MCF 10A (cell line): ENCODE measurements around the gene ATP1A2. TPM values are rescaled to one million over a fixed set of nuclear protein-coding genes. Genes with fewer than 3 reads are reported as not detected.

Experiments used
- BruUV-seq: library from RNA; stranded (reverse); fragments of 400-500 nt; replicated peaks from 2 replicates; lab custom pipeline; 2021; lab: Mats Ljungman, UMichigan
- CTCF ChIA-PET: fragments of 300-600 bp; sonication (Branson Sonifier 250); formaldehyde crosslinking; extraction: SDS; loops from one replicate; lab custom pipeline; 2021; ENCODE audit warnings: antibody characterized with exemption, inconsistent platforms; lab: Yijun Ruan, JAX
- POLR2A ChIA-PET: fragments of 300-600, 350-650 bp; sonication (Branson Sonifier 250); formaldehyde crosslinking; extraction: SDS; loops from one replicate; lab custom pipeline; 2020; ENCODE audit warnings: antibody characterized with exemption, inconsistent platforms; lab: Yijun Ruan, JAX
- DNase-seq: peaks from one replicate; pipeline ENCODE4 v3.0.0-alpha.2; 2018; ENCODE audit not compliant: unreplicated experiment
- H3K27ac Mint-ChIP-seq: one replicate; pipeline ENCODE4 v1.8.0; 2022; ENCODE audit warnings: mild to moderate bottlenecking, low read depth, mixed read lengths; ENCODE audit not compliant: unreplicated experiment
- H3K27me3 Mint-ChIP-seq: one replicate; pipeline ENCODE4 v1.8.0; 2022; ENCODE audit warnings: mixed read lengths; ENCODE audit not compliant: insufficient read depth, unreplicated experiment
- H3K36me3 Mint-ChIP-seq: one replicate; pipeline ENCODE4 v1.8.0; 2022; ENCODE audit warnings: mild to moderate bottlenecking, moderate library complexity, mixed read lengths; ENCODE audit not compliant: insufficient read depth, unreplicated experiment
- H3K4me1 Mint-ChIP-seq: one replicate; pipeline ENCODE4 v1.8.0; 2022; ENCODE audit warnings: mixed read lengths; ENCODE audit not compliant: insufficient read depth, unreplicated experiment
- H3K4me3 Mint-ChIP-seq: one replicate; pipeline ENCODE4 v1.8.0; 2022; ENCODE audit warnings: mild to moderate bottlenecking, moderate library complexity, mixed read lengths; ENCODE audit not compliant: unreplicated experiment
- H3K9me3 Mint-ChIP-seq: one replicate; pipeline ENCODE4 v1.8.0; 2022; ENCODE audit warnings: mixed read lengths; ENCODE audit not compliant: unreplicated experiment
- CTCF ChIP-seq: fragments of 200-600 bp; IDR thresholded peaks from one replicate; pipeline ENCODE4 v1.8.0; 2022; ENCODE audit warnings: antibody characterized with exemption, mild to moderate bottlenecking; ENCODE audit not compliant: unreplicated experiment
- intact Hi-C: fragments of 100-400 bp; cut with micrococcal nuclease; formaldehyde crosslinking; loops from 2 replicates; pipeline ENCODE4 v1.14.1; 2022
- total RNA-seq: library from RNA; stranded (reverse); gene quantifications from 2 replicates; pipeline ENCODE4 v1.2.3, GENCODE V29; 2022

The ATP1A2 gene
- total RNA-seq, 1 experiment from 2014 or later, result not detected

GRCh38 chr1:160098852-160099561, 16.6 kb upstream of the ATP1A2 start:
- H3K27ac Mint-ChIP-seq, result no peak overlapping the region
- H3K4me3 Mint-ChIP-seq, result peak overlapping the region; percentile 81
- DNase-seq, result peak; percentile 96
- no TSS peak for BruUV-seq
- H3K36me3 Mint-ChIP-seq, result peaks cover 5% of the 10 kb centered on the region
- H3K4me1 Mint-ChIP-seq, result peaks cover 36% of the 10 kb centered on the region
- TF ChIP-seq CTCF, result no peak
- intact Hi-C loops, result loop anchor here (5.0 kb wide), 1 partner anchor 508 kb away; no protein-coding TSS in a partner anchor
- H3K27me3 Mint-ChIP-seq, result no peaks in the 10 kb centered on the region
- no peaks in the 10 kb centered on the region for H3K9me3 Mint-ChIP-seq
- ChIA-PET CTCF (interaction anchor here (0.5 to 37.7 kb wide), 14 partner anchors 9 to 193 kb away, joined by 3 to 1546 read pairs (median 5); partner anchors contain the start of genes KCNJ10, KCNJ9 and PIGM), POLR2A (interaction anchor here (0.6 to 6.3 kb wide), 16 partner anchors 9 to 272 kb away, joined by 3 to 70 read pairs (median 14); partner anchors contain the start of genes DCAF8, PEA15, PEX19 and PIGM)

GRCh38 chr1:160099716-160100375, 15.7 kb upstream of the ATP1A2 start:
- H3K9me3 Mint-ChIP-seq, result no peaks in the 10 kb centered on the region
- no peak overlapping the region for H3K4me3 Mint-ChIP-seq
- peaks cover under 1% of the 10 kb centered on the region for H3K36me3 Mint-ChIP-seq
- peaks cover 36% of the 10 kb centered on the region for H3K4me1 Mint-ChIP-seq
- no TSS peak for BruUV-seq
- no peak for DNase-seq
- no peak for TF ChIP-seq CTCF
- POLR2A ChIA-PET, result interaction anchor here (0.6 to 5.0 kb wide), 5 partner anchors 12 to 184 kb away, joined by 3 to 29 read pairs (median 5); no protein-coding TSS in a partner anchor
- CTCF ChIA-PET, result interaction anchor here (0.5 to 37.7 kb wide), 25 partner anchors 11 to 280 kb away, joined by 3 to 1546 read pairs (median 33); partner anchors contain the start of genes CASQ1, DCAF8, KCNJ10 and KCNJ9
- H3K27me3 Mint-ChIP-seq, result no peaks in the 10 kb centered on the region
- intact Hi-C loops, result loop anchor here (5.0 kb wide), 1 partner anchor 507 kb away; no protein-coding TSS in a partner anchor
- H3K27ac Mint-ChIP-seq, result no peak overlapping the region

GRCh38 chr1:160101037-160101716, 14.4 kb upstream of the ATP1A2 start:
- peak; percentile 99 for TF ChIP-seq CTCF
- H3K27me3 Mint-ChIP-seq, result no peaks in the 10 kb centered on the region
- POLR2A ChIA-PET, result interaction anchor here (0.6 to 2.9 kb wide), 14 partner anchors 9 to 242 kb away, joined by 3 to 15 read pairs (median 6); partner anchors contain the start of genes DCAF8 and PEX19
- no peak overlapping the region for H3K27ac Mint-ChIP-seq
- H3K9me3 Mint-ChIP-seq, result no peaks in the 10 kb centered on the region
- intact Hi-C loops, result loop anchor here (1.0 kb wide), 7 partner anchors 62 to 315 kb away; no protein-coding TSS in a partner anchor
- BruUV-seq, result no TSS peak
- DNase-seq, result peak; percentile 79
- H3K4me1 Mint-ChIP-seq, result peaks cover 30% of the 10 kb centered on the region
- CTCF ChIA-PET, result interaction anchor here (0.6 to 13.2 kb wide), 68 partner anchors 10 to 1053 kb away, joined by 3 to 243 read pairs (median 5); partner anchors contain the start of genes CASQ1, DCAF8, KCNJ9 and PEA15
- H3K4me3 Mint-ChIP-seq, result no peak overlapping the region
- H3K36me3 Mint-ChIP-seq, result no peaks in the 10 kb centered on the region
